Endothelial cell of umbilical vein (primary cell): ENCODE measurements around the gene SCPEP1. TPM values are rescaled to one million over a fixed set of nuclear protein-coding genes. Genes with fewer than 3 reads are reported as not detected.

Experiments
- BruUV-seq: library from RNA; stranded (reverse); fragments of 400-500 nt; replicated peaks from 2 replicates; lab custom pipeline; 2021; lab: Mats Ljungman, UMichigan
- CTCF ChIA-PET: fragments of 300-600, 350-600 bp; sonication (Branson Sonifier 250); formaldehyde crosslinking; loops from one replicate; lab custom pipeline; 2021; ENCODE audit warnings: antibody characterized with exemption, inconsistent platforms; lab: Charles Lee
- POLR2A ChIA-PET: fragments of 300-600, 350-600 bp; sonication (Branson Sonifier 250); formaldehyde crosslinking; loops from one replicate; lab custom pipeline; 2021; ENCODE audit warnings: antibody characterized with exemption, inconsistent platforms; lab: Charles Lee
- DNase-seq: peaks from one replicate; pipeline ENCODE4 v3.0.0-alpha.2; 2011; ENCODE audit warnings: low read depth, low spot score
- FAIRE-seq: peaks from 2 replicates; lab custom pipeline; 2011; peaks lifted over from hg19 to GRCh38; lab: Jason Lieb, UNC
- H2AFZ ChIP-seq: 2 replicates; pipeline ENCODE4 v1.6.0; 2012; ENCODE audit warnings: low read depth, low read length, control low read depth, inconsistent platforms
- H3K27ac ChIP-seq: 2 replicates; pipeline ENCODE4 v1.5.1; 2011; ENCODE audit warnings: low read depth, mild to moderate bottlenecking, control low read depth, low read length, moderate library complexity; ENCODE audit not compliant: insufficient read depth
- H3K27me3 ChIP-seq, 2 experiments: 2 replicates each; pipeline versions ENCODE4 v1.6.0 to v1.6.1; 2011; ENCODE audit warnings: low read length in 2 of 2, mixed read lengths in 1 of 2; ENCODE audit not compliant: control insufficient read depth in 2 of 2, insufficient read depth in 2 of 2
- H3K36me3 ChIP-seq, 2 experiments: 2 replicates in 1 of 2; 3 replicates in 1 of 2; pipeline ENCODE4 v1.5.1; 2011; ENCODE audit warnings: low read length in 2 of 2, mild to moderate bottlenecking in 1 of 2, moderate library complexity in 1 of 2; ENCODE audit not compliant: control insufficient read depth in 2 of 2, insufficient read depth in 2 of 2; ENCODE audit errors: extremely low read depth in 1 of 2
- H3K4me1 ChIP-seq: 3 replicates; pipeline ENCODE4 v1.5.1; 2011; ENCODE audit warnings: mild to moderate bottlenecking, low read length; ENCODE audit not compliant: control insufficient read depth, insufficient read depth; ENCODE audit errors: extremely low read depth
- H3K4me2 ChIP-seq: 2 replicates; pipeline ENCODE4 v1.6.1; 2011; ENCODE audit warnings: low read length, control low read depth, mixed read lengths; ENCODE audit not compliant: insufficient read depth
- H3K4me3 ChIP-seq, 3 experiments: fragments of 200-600 bp in 1 of 3; sonication (generic), shearing (Covaris generic) in 1 of 3; replicated peaks in 1 of 3; 2 replicates each; pipeline ENCODE4 v1.5.1; 2011 to 2016; ENCODE audit warnings: control low read depth in 3 of 3, low read length in 3 of 3, mild to moderate bottlenecking in 2 of 3, inconsistent platforms in 1 of 3, low read depth in 1 of 3, moderate library complexity in 1 of 3; ENCODE audit not compliant: insufficient read depth in 1 of 3
- H3K79me2 ChIP-seq: 2 replicates; pipeline ENCODE4 v1.6.0; 2012; ENCODE audit warnings: low read length, inconsistent platforms; ENCODE audit not compliant: control insufficient read depth, insufficient read depth
- H3K9ac ChIP-seq: replicated peaks from 2 replicates; pipeline ENCODE3; 2011; ENCODE audit warnings: low read length, control low read depth; ENCODE audit not compliant: insufficient read depth; ENCODE audit errors: extremely low read depth
- H3K9me1 ChIP-seq: replicated peaks from 3 replicates; pipeline ENCODE4 v1.6.0; 2011; ENCODE audit warnings: mild to moderate bottlenecking, low read length; ENCODE audit not compliant: control insufficient read depth, insufficient read depth; ENCODE audit errors: extremely low read depth
- H3K9me3 ChIP-seq: replicated peaks from 2 replicates; pipeline ENCODE4 v1.5.1; 2012; ENCODE audit warnings: low read length, inconsistent platforms; ENCODE audit not compliant: control insufficient read depth, insufficient read depth
- H4K20me1 ChIP-seq: replicated peaks from 2 replicates; pipeline ENCODE3; 2011; ENCODE audit warnings: mild to moderate bottlenecking, low read length; ENCODE audit not compliant: control insufficient read depth, insufficient read depth; ENCODE audit errors: extremely low read depth
- CTCF ChIP-seq, 2 donors: IDR thresholded peaks; 1 replicate in 1 of 2; 2 replicates in 1 of 2; pipeline ENCODE4 v1.5.1; 2011; ENCODE audit warnings: low read length in 2 of 2, mild to moderate bottlenecking in 2 of 2, moderate library complexity in 2 of 2, control low read depth in 1 of 2, inconsistent platforms in 1 of 2, low read depth in 1 of 2; ENCODE audit not compliant: insufficient read depth in 1 of 2; ENCODE audit errors: extremely low read depth in 1 of 2
- EZH2 ChIP-seq: IDR thresholded peaks from 2 replicates; pipeline ENCODE4 v1.6.1; 2012; ENCODE audit warnings: borderline replicate concordance, low read depth, mild to moderate bottlenecking, moderate library complexity, low read length, inconsistent platforms; ENCODE audit not compliant: severe bottlenecking
- FOS ChIP-seq: IDR thresholded peaks from 2 replicates; pipeline ENCODE4 v1.6.1; 2011; ENCODE audit warnings: mild to moderate bottlenecking, low read length, moderate library complexity, borderline replicate concordance; ENCODE audit not compliant: insufficient read depth
- GATA2 ChIP-seq: IDR thresholded peaks from 2 replicates; pipeline ENCODE4 v1.7.0; 2011; ENCODE audit warnings: low read depth, mild to moderate bottlenecking, moderate library complexity, mixed read lengths, low read length; ENCODE audit not compliant: insufficient read length, insufficient read depth
- JUN ChIP-seq: IDR thresholded peaks from 2 replicates; pipeline ENCODE4 v1.6.1; 2011; ENCODE audit warnings: borderline replicate concordance, low read depth; ENCODE audit not compliant: insufficient read length, insufficient read depth
- MAX ChIP-seq: IDR thresholded peaks from 2 replicates; pipeline ENCODE4 v1.6.1; 2011; ENCODE audit not compliant: insufficient read depth, insufficient read length
- MYC ChIP-seq: IDR thresholded peaks from one replicate; pipeline ENCODE4 v1.6.1; 2011; ENCODE audit warnings: mild to moderate bottlenecking, low read depth, low read length
- POLR2A ChIP-seq: IDR thresholded peaks from 2 replicates; pipeline ENCODE4 v1.6.1; 2012; ENCODE audit warnings: low read depth, mild to moderate bottlenecking, control low read depth, low read length
- POLR2AphosphoS5 ChIP-seq: IDR thresholded peaks from 2 replicates; pipeline ENCODE4 v1.6.1; 2012; ENCODE audit warnings: low read depth, mild to moderate bottlenecking, control low read depth, low read length, moderate library complexity; ENCODE audit not compliant: insufficient read depth
- dilution Hi-C: fragments of 300-500 bp; cut with MboI; formaldehyde crosslinking; loops from one replicate; pipeline ENCODE4 v1.15.0; 2019; ENCODE audit warnings: low sequenced_read_pairs; ENCODE audit not compliant: extremely low pct_ligation_motif_present
- intact Hi-C: fragments of 100-400 bp; cut with micrococcal nuclease; formaldehyde crosslinking; loops from one replicate; pipeline ENCODE4 v1.10.0; 2022
- polyA plus RNA-seq, 4 experiments: library from polyadenylated mRNA; depleted of rRNA in 3 of 4; stranded (reverse) in 3 of 4; unstranded in 1 of 4; fragments of >200 nt; gene quantifications; 2 replicates each; pipeline versions ENCODE4 v1.2.1 to v1.2.3, GENCODE V29; 2011 to 2012; ENCODE audit warnings: missing spikeins in 1 of 4
- total RNA-seq: library from RNA; stranded (reverse); gene quantifications from 2 replicates; pipeline ENCODE4 v1.2.3, GENCODE V29; 2021

The SCPEP1 gene
- total and polyA plus RNA-seq, 2 donors (not counting 3 experiments of a cell fraction or from before 2014, with no cell fraction given) = 38.6 to 43.6 TPM

DNA sequence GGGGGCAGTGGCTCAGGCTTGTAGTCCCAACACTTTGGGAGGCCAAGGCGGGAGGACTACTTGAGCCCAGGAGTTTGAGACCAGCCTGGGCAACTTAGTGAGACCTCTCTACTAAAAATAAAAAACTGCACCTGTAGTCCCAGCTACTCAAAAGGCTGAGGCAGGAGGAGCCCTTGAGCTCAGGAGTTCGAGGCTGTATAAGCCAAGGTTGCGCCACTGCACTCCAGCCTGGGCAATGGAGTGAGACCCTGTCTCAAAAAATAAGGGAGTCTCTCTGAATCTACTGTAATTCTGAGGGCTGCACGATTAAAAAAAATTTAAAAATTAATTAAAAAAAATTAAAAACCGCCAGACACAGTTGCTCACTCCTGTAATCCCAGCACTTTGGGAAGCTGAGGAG lies 20.9 kb upstream of the SCPEP1 start:
- intact Hi-C loops = no loop called here

More for the DNA sequence above, 20.9 kb upstream of the SCPEP1 start:
- Histone ChIP-seq H3K9ac (no peak overlapping the region), H4K20me1 (no peaks in the 10 kb centered on the region), H3K9me3 (no peaks in the 10 kb centered on the region), H3K4me1 (peaks cover 2% of the 10 kb centered on the region), H2AFZ (no peak overlapping the region), H3K4me3 (no peak overlapping the region), H3K27me3 (no peaks in the 10 kb centered on the region), H3K27ac (no peak overlapping the region), H3K79me2 (peaks cover 62% of the 10 kb centered on the region), H3K9me1 (no peaks in the 10 kb centered on the region), H3K4me2 (no peak overlapping the region), H3K36me3 (no peaks in the 10 kb centered on the region)
- ChIA-PET POLR2A (interaction anchor here (0.6 kb wide), 1 partner anchor 435 kb away, joined by 5 read pairs; no protein-coding TSS in a partner anchor), CTCF (interaction anchor here (1.5 kb wide), 1 partner anchor 137 kb away, joined by 3 read pairs; no protein-coding TSS in a partner anchor)
- dilution Hi-C loops = no loop called here
- BruUV-seq = no TSS peak
- TF ChIP-seq MYC (no peak), MAX (no peak), POLR2AphosphoS5 (no peak), GATA2 (no peak), FOS (no peak), JUN (no peak), EZH2 (no peak), CTCF (IDR thresholded peaks at IDR 0.05; ENCODE audit: extremely low read depth in 1 of 2, insufficient read depth in 1 of 2, low read depth in 1 of 2, low read length in 2 of 2) (no peak), POLR2A (no peak)
- no peak for DNase-seq
- FAIRE-seq = no peak
